Peyer's patch (tissue), 4 donors: ENCODE data around the gene ATP6V1G3. TPM values are rescaled to one million over a fixed set of nuclear protein-coding genes. Genes with fewer than 3 reads are reported as not detected.
A peak's percentile ranks its signal among the peaks of the same experiment; 100 is the strongest.
"Not testable (repeated sequence)": the region's sequence is repeated elsewhere in the genome, so short reads cannot be mapped to it uniquely, and the experiment has no call there.

Source experiments
- DNase-seq, 3 donors: peaks; one replicate each; pipeline ENCODE4 v3.0.0-alpha.2; 2017 to 2019
- H3K27ac ChIP-seq, 4 donors: fragments of 200-600 bp; sonication (generic); one replicate each; pipeline ENCODE4 v1.5.1; 2016 to 2019
- H3K27me3 ChIP-seq, 2 donors: fragments of 200-600 bp; sonication (generic); one replicate each; pipeline ENCODE4 v1.5.1; 2019
- H3K36me3 ChIP-seq, 3 donors: fragments of 200-600 bp; sonication (generic); one replicate each; pipeline ENCODE4 v1.5.1; 2016 to 2019
- H3K4me1 ChIP-seq, 4 donors: fragments of 200-600 bp; sonication (generic); one replicate each; pipeline ENCODE4 v1.5.1; 2016 to 2019
- H3K4me3 ChIP-seq, 4 donors: fragments of 200-600 bp; sonication (generic); 1 replicate in 3 of 4; 2 replicates in 1 of 4; pipeline ENCODE4 v1.5.1; 2016 to 2019; ENCODE audit warnings: mild to moderate bottlenecking in 1 of 4
- H3K9me3 ChIP-seq, 4 donors: fragments of 200-600 bp; sonication (generic); one replicate each; pipeline ENCODE4 v1.5.1; 2016 to 2019; ENCODE audit warnings: mild to moderate bottlenecking in 1 of 4
- POLR2A ChIP-seq, 2 donors: fragments of 450-650 bp; IDR thresholded peaks; one replicate each; pipeline ENCODE4 v1.5.1; 2017; ENCODE audit warnings: antibody characterized with exemption in 2 of 2, mild to moderate bottlenecking in 2 of 2, moderate library complexity in 2 of 2
- total RNA-seq, 4 donors: library from RNA; depleted of rRNA; stranded (reverse); fragments of >200 nt; gene quantifications; one replicate each; pipeline ENCODE4 v1.1.0, GENCODE V29; 2016
- TF ChIP-seq, protein P1 (sequence below), 6 experiments: fragments of 450-650 bp in 4 of 6; fragments of 200-600 bp in 2 of 6; sonication (generic) in 1 of 6; IDR thresholded peaks; one replicate each; pipeline ENCODE4 v1.5.1; 2017 to 2019; ENCODE audit warnings: antibody characterized with exemption in 6 of 6, mild to moderate bottlenecking in 3 of 6, moderate library complexity in 1 of 6

ATP6V1G3 gene
- total RNA-seq, 4 donors from 2014 or later, result not detected

DNA sequence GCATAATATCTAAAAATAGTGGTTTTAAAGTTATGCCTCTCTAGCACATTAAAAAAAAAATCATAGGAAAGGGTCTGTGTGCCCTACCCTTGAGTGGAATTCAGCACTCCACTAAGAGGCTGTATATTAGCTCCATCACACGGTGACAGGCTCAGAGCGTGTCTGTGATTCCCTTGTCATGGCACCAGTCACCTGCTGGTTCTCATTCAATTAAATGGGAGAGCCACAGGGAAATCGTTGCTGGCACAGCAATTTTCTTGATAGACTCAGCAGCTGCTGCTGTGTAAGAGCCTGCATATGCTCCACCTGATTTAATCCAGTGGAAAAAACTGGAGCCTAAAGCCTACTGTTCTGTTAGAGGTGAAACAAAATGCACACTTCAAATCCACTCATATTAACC, 9.5 kb downstream of the ATP6V1G3 start:
- Histone ChIP-seq H3K36me3 (no peaks in the 10 kb centered on the region), H3K27ac (no peak overlapping the region), H3K27me3 (no peaks in the 10 kb centered on the region), H3K4me3 (no peak overlapping the region), H3K9me3 (no peaks in the 10 kb centered on the region), H3K4me1 (no peaks in the 10 kb centered on the region)
- DNase-seq, result no peak
- no peak for TF ChIP-seq POLR2A (IDR thresholded peaks at IDR 0.05)
- TF ChIP-seq, protein P1, sequence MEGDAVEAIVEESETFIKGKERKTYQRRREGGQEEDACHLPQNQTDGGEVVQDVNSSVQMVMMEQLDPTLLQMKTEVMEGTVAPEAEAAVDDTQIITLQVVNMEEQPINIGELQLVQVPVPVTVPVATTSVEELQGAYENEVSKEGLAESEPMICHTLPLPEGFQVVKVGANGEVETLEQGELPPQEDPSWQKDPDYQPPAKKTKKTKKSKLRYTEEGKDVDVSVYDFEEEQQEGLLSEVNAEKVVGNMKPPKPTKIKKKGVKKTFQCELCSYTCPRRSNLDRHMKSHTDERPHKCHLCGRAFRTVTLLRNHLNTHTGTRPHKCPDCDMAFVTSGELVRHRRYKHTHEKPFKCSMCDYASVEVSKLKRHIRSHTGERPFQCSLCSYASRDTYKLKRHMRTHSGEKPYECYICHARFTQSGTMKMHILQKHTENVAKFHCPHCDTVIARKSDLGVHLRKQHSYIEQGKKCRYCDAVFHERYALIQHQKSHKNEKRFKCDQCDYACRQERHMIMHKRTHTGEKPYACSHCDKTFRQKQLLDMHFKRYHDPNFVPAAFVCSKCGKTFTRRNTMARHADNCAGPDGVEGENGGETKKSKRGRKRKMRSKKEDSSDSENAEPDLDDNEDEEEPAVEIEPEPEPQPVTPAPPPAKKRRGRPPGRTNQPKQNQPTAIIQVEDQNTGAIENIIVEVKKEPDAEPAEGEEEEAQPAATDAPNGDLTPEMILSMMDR (IDR thresholded peaks at IDR 0.05), result no peak

DNA sequence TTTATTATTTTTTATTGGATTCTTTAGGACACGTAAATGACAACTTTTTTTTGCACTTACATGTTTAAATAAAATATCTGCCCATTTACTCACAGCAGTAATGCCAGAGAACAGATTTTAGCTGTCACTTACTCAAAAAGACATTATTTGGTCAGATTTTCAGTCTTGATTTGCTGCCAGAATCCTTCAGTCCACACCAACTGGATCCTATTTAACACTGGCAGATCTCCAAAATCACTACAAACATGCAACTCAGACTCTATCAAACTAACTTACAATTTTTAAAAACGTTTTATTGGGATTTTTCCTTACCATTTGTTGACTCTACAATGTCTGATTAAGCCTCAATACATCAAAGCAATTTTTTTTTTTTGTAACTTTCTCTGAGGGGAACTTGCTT, 11.1 kb downstream of the ATP6V1G3 start:
- no peak overlapping the region for H3K27ac ChIP-seq
- H3K9me3 ChIP-seq, result no peaks in the 10 kb centered on the region
- no peak for DNase-seq
- H3K4me3 ChIP-seq, result no peak overlapping the region
- no peaks in the 10 kb centered on the region for H3K27me3 ChIP-seq
- no peaks in the 10 kb centered on the region for H3K36me3 ChIP-seq
- no peaks in the 10 kb centered on the region for H3K4me1 ChIP-seq
- TF ChIP-seq POLR2A (IDR thresholded peaks at IDR 0.05), result no peak
- TF ChIP-seq, protein P1 (IDR thresholded peaks at IDR 0.05), result no peak

DNA sequence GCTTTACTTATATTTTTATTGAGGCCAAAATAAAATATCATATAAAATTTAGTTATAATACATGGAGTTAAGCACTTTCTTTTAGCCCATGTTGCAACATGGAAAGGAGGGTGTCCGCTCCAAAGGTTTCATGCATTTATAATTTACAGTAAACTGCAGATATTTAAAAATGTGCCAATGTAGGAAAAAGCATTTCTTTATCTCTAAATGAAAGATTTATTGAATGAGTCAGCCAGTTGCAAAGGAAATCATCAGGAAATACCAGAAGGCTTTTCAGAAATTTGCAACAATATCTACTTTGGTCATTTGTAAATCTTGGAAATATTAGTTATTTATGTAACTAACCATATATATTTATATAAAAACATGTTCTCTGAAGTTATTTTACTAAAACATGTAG, 12.1 kb downstream of the ATP6V1G3 start:
- no peaks in the 10 kb centered on the region for H3K4me1 ChIP-seq
- no peaks in the 10 kb centered on the region for H3K27me3 ChIP-seq
- H3K36me3 ChIP-seq, result no peaks in the 10 kb centered on the region
- no peaks in the 10 kb centered on the region for H3K9me3 ChIP-seq
- DNase-seq, result no peak
- no peak overlapping the region for H3K4me3 ChIP-seq
- H3K27ac ChIP-seq, result no peak overlapping the region
- TF ChIP-seq, protein P1 (IDR thresholded peaks at IDR 0.05), result no peak
- TF ChIP-seq POLR2A (IDR thresholded peaks at IDR 0.05), result no peak

DNA sequence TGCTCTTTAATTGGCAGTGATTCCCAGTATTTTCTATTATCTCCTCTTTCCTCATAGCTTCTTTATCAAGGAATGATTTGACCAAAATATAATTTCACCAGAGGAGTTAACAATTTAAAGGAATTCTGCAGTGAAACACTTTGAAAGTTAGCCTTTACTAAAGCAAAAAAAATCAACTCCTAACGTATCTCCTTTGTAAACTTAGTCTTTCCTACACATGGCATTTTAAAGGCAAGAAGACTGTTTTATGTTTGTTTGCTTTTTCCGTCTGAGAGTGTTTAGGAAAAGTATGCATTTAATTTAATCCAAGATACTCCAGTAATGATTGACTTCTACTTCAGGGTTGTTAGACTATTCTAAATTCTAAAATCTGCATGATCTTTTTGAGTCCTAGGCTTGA, 15.9 kb downstream of the ATP6V1G3 start:
- peaks cover 0 to 3% (median 0%) of the 10 kb centered on the region in 4 donors for H3K4me1 ChIP-seq
- H3K4me3 ChIP-seq, result no peak overlapping the region
- no peak for TF ChIP-seq POLR2A (IDR thresholded peaks at IDR 0.05)
- TF ChIP-seq, protein P1 (IDR thresholded peaks at IDR 0.05), result no peak
- no peaks in the 10 kb centered on the region for H3K27me3 ChIP-seq
- no peaks in the 10 kb centered on the region for H3K36me3 ChIP-seq
- peak overlapping the region in 2 of 4 donors; percentile 44 to 45 for H3K27ac ChIP-seq
- H3K9me3 ChIP-seq, result no peaks in the 10 kb centered on the region
- no peak for DNase-seq

DNA sequence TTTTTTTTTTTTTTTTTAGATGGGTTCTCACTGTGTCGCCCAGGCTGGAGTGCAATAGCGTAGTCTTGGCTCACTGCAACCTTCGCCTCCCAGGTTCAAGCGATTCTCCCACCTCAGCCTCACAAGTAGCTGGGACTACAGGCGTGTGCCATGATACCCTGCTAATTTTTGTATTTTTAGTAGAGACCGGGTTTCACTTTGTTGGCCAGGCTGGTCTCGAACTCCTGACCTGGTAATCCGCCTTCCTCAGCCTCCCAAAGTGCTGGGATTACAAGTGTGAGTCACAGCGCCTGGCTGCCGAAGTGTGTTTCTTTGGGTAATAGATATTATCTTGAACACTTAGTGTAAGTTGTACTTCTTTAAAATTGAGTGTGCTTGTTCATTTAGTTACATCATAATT, 16.4 kb downstream of the ATP6V1G3 start:
- H3K9me3 ChIP-seq, H3K4me1 ChIP-seq, H3K36me3 ChIP-seq, DNase-seq, H3K27me3 ChIP-seq: not testable (repeated sequence)
- peak overlapping the region in 2 of 4 donors; percentile 44 to 45 for H3K27ac ChIP-seq
- peak overlapping the region in 1 of 4 donors; percentile 3 for H3K4me3 ChIP-seq

DNA sequence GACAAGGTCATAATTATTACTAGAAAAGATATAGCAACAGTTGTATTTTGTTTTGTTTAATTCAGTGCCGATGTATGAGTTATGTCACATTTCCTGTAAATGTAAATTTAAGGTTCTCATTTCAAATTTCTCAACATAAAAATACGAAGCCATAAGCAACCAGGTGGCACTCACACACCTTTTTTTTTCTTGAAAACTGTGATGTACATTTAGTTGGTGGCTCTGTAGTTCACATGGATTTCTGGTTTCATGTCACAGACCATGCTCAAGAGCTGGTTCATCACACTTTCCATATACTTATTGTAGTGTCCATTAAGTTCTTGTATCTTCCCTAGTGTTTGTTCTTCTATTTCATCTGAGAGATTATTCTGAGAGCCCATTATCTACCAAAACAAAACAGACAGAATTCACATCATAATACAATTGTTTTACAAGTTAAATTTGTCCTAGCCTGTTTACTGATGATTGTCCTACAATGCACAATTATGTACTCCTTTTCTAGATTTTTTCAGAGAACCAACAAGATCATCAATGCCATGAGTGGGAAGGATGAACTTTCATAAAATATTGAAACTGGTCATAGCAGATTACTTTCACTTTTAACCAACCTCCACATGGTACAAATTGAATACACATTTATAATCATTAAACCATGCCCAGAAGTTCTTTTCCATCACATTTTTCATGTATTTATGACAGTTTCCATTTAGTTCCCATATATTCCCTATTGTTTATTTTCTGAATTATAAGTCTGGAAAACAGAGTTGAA, 17.1 kb downstream of the ATP6V1G3 start:
- Histone ChIP-seq H3K9me3 (no peaks in the 10 kb centered on the region), H3K4me1 (peaks cover 0 to 3% (median 0%) of the 10 kb centered on the region in 4 donors), H3K4me3 (peak overlapping the region in 1 of 4 donors; percentile 3), H3K27ac (peak overlapping the region in 3 of 4 donors; percentile 3 to 45 (median 44)), H3K36me3 (no peaks in the 10 kb centered on the region), H3K27me3 (no peaks in the 10 kb centered on the region)
- TF ChIP-seq, protein P1 (IDR thresholded peaks at IDR 0.05), result peak in 2 of 6 experiments; percentile 10 to 27
- no peak for TF ChIP-seq POLR2A (IDR thresholded peaks at IDR 0.05)
- DNase-seq, result no peak
